ENCODE measurements around the gene NEU4. TPM values are rescaled to one million over a fixed set of nuclear protein-coding genes. Genes with fewer than 3 reads are reported as not detected.

The NEU4 gene
- total RNA-seq, 1 donor from 2014 or later, result not detected

- TF ChIP-seq, protein P1, sequence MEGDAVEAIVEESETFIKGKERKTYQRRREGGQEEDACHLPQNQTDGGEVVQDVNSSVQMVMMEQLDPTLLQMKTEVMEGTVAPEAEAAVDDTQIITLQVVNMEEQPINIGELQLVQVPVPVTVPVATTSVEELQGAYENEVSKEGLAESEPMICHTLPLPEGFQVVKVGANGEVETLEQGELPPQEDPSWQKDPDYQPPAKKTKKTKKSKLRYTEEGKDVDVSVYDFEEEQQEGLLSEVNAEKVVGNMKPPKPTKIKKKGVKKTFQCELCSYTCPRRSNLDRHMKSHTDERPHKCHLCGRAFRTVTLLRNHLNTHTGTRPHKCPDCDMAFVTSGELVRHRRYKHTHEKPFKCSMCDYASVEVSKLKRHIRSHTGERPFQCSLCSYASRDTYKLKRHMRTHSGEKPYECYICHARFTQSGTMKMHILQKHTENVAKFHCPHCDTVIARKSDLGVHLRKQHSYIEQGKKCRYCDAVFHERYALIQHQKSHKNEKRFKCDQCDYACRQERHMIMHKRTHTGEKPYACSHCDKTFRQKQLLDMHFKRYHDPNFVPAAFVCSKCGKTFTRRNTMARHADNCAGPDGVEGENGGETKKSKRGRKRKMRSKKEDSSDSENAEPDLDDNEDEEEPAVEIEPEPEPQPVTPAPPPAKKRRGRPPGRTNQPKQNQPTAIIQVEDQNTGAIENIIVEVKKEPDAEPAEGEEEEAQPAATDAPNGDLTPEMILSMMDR (IDR thresholded peaks at IDR 0.05), result no peak
- no peak overlapping the region for H3K27ac ChIP-seq
- intact Hi-C loops (cut with DNase I), result no loop called here
- H3K36me3 ChIP-seq, result no peaks in the 10 kb centered on the region
- no peak for DNase-seq (ENCODE audit: low spot score in 2 of 2)
- H3K9me3 ChIP-seq, result no peaks in the 10 kb centered on the region
- no peak overlapping the region for H3K4me3 ChIP-seq
- H3K27me3 ChIP-seq, result no peaks in the 10 kb centered on the region
- no peaks in the 10 kb centered on the region for H3K4me1 ChIP-seq
Observed at GRCh38 chr2:241857041-241857541, 48.1 kb downstream of the NEU4 start.

GRCh38 chr2:241857572-241858121 is 48.7 kb downstream of the NEU4 start:
- Histone ChIP-seq H3K4me3 (no peak overlapping the region), H3K27ac (no peak overlapping the region), H3K27me3 (no peaks in the 10 kb centered on the region), H3K9me3 (no peaks in the 10 kb centered on the region), H3K4me1 (no peaks in the 10 kb centered on the region), H3K36me3 (no peaks in the 10 kb centered on the region)
- no peak for DNase-seq (ENCODE audit: low spot score in 2 of 2)
- intact Hi-C loops (cut with DNase I), result no loop called here
- TF ChIP-seq, protein P1 (IDR thresholded peaks at IDR 0.05), result no peak

GRCh38 chr2:241858206-241859016 is 49.4 kb downstream of the NEU4 start, which contains the start of gene PDCD1:
Gene PDCD1 (minus strand): TSS chr2:241858894. CDS start chr2:241858838, 56 bp downstream.
- TF ChIP-seq, protein P1 (IDR thresholded peaks at IDR 0.05), result no peak
- intact Hi-C loops (cut with DNase I), result no loop called here
- H3K36me3 ChIP-seq, result no peaks in the 10 kb centered on the region
- DNase-seq (ENCODE audit: low spot score in 2 of 2), result no peak
- peaks cover 5% of the 10 kb centered on the region for H3K27me3 ChIP-seq
- H3K4me3 ChIP-seq, result peak within 1 kb of the TSS in 1 of 2 donors; percentile 40
- no peaks in the 10 kb centered on the region for H3K4me1 ChIP-seq
- H3K9me3 ChIP-seq, result no peaks in the 10 kb centered on the region
- peak within 1 kb of the TSS; percentile 38 to 64 for H3K27ac ChIP-seq

- TF ChIP-seq, protein P1 (IDR thresholded peaks at IDR 0.05), result no peak
- no peaks in the 10 kb centered on the region for H3K9me3 ChIP-seq
- DNase-seq (ENCODE audit: low spot score in 2 of 2), result no peak
- intact Hi-C loops (cut with DNase I), result no loop called here
- peak overlapping the region; percentile 38 to 64 for H3K27ac ChIP-seq
- H3K4me3 ChIP-seq, result no peak overlapping the region
- no peaks in the 10 kb centered on the region for H3K4me1 ChIP-seq
- peaks cover 8% of the 10 kb centered on the region for H3K27me3 ChIP-seq
- H3K36me3 ChIP-seq, result no peaks in the 10 kb centered on the region
Observed at GRCh38 chr2:241859017-241859435, 50.0 kb downstream of the NEU4 start.

DNA sequence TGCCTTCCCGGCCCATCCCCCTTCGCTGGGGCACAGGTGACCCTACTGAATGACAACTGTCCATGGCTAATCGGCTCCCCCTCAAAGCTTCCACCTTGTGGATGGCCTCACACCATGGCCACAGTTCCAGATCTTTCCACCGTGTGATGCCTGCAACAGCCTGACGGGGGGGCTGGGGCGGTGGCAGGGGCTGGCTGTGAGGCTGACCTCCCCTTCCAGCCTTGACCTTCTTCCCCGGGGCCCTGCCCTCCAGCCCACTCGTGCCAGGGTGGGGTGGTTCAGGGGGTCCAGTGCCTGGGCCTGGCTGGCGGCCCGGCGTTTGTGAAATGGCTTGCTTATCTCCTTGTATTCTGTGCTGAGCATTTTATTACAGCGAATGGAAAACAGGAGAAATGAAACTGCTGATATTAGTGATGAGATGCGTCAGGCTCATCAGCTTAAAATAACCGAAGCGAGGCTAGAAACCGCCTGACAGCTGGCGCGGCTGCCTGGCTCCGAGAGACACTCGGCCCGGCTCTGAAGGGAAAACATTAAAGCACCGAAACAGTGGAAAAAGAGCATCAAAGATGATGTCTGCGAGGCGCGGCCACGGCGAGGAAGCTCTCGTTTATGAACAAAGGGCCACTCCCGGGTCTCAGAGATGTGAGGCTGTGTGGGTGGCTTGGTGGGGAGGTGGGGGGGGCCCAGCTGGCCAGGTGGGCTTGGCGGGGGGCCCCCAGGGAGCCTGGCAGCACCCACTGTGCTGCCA is 50.6 kb downstream of the NEU4 start:
- no peak for DNase-seq (ENCODE audit: low spot score in 2 of 2)
- Histone ChIP-seq H3K4me1 (no peaks in the 10 kb centered on the region), H3K36me3 (no peaks in the 10 kb centered on the region), H3K4me3 (peak overlapping the region in 1 of 2 donors; percentile 40), H3K27me3 (peaks cover 14% of the 10 kb centered on the region), H3K27ac (peak overlapping the region; percentile 62 to 64), H3K9me3 (no peaks in the 10 kb centered on the region)
- intact Hi-C loops (cut with DNase I), result no loop called here
- TF ChIP-seq, protein P1 (IDR thresholded peaks at IDR 0.05), result peak in 1 of 3 experiments; percentile 13
